AG10803 (cell line): ENCODE data around the gene L3MBTL2.

Experiments
- DNase-seq: peaks from one replicate; pipeline ENCODE4 v3.0.0; 2010; ENCODE audit warnings: low read depth
- H3K4me3 ChIP-seq: 2 replicates; pipeline ENCODE4 v1.5.1; 2011; ENCODE audit warnings: mild to moderate bottlenecking, low read length, control low read depth
- CTCF ChIP-seq: conservative IDR thresholded peaks from 2 replicates; pipeline ENCODE4 v1.5.1; 2011; ENCODE audit warnings: mild to moderate bottlenecking, low read length, control low read depth, inconsistent platforms

L3MBTL2 gene

GRCh38 chr22:41237036-41237706, 32.1 kb downstream of the L3MBTL2 start:
- TF ChIP-seq CTCF: no peak
- H3K4me3 ChIP-seq: peak overlapping the region; percentile 20; the same call in 1 of the 2 replicates
- DNase-seq: no peak

GRCh38 chr22:41237707-41238569, 32.8 kb downstream of the L3MBTL2 start:
- DNase-seq: peak; percentile 31
- H3K4me3 ChIP-seq: peak overlapping the region; percentile 20; the same call in 1 of the 2 replicates
- peak; percentile 15; the same call in 1 of the 2 replicates for TF ChIP-seq CTCF

- no peak for TF ChIP-seq CTCF
- DNase-seq: no peak
- H3K4me3 ChIP-seq: no peak overlapping the region
Measured at GRCh38 chr22:41238570-41239442, 33.7 kb downstream of the L3MBTL2 start.

GRCh38 chr22:41239443-41240128, 34.5 kb downstream of the L3MBTL2 start:
- TF ChIP-seq CTCF: no peak
- no peak for DNase-seq
- no peak overlapping the region for H3K4me3 ChIP-seq

- H3K4me3 ChIP-seq: no peak within 1 kb of the TSS
- TF ChIP-seq CTCF: no peak
- no peak for DNase-seq
Measured at GRCh38 chr22:41240377-41241132, 35.4 kb downstream of the L3MBTL2 start, which contains the start of gene CHADL. Gene CHADL (minus strand): TSS chr22:41240931. CDS start chr22:41240881, 50 bp downstream.
